EH (cell line): ENCODE data around the gene CCDC102A.

Experiments used
- DNase-seq: peaks from one replicate; pipeline ENCODE4 v3.0.0-alpha.2; 2015; ENCODE audit warnings: low read depth

The CCDC102A gene

GRCh38 chr16:57519796-57520360 is 16.5 kb downstream of the CCDC102A start:
- DNase-seq: peak; percentile 71

GRCh38 chr16:57518922-57519321 is 17.4 kb downstream of the CCDC102A start:
- no peak for DNase-seq

GRCh38 chr16:57518520-57518919 is 17.9 kb downstream of the CCDC102A start:
- no peak for DNase-seq

DNA sequence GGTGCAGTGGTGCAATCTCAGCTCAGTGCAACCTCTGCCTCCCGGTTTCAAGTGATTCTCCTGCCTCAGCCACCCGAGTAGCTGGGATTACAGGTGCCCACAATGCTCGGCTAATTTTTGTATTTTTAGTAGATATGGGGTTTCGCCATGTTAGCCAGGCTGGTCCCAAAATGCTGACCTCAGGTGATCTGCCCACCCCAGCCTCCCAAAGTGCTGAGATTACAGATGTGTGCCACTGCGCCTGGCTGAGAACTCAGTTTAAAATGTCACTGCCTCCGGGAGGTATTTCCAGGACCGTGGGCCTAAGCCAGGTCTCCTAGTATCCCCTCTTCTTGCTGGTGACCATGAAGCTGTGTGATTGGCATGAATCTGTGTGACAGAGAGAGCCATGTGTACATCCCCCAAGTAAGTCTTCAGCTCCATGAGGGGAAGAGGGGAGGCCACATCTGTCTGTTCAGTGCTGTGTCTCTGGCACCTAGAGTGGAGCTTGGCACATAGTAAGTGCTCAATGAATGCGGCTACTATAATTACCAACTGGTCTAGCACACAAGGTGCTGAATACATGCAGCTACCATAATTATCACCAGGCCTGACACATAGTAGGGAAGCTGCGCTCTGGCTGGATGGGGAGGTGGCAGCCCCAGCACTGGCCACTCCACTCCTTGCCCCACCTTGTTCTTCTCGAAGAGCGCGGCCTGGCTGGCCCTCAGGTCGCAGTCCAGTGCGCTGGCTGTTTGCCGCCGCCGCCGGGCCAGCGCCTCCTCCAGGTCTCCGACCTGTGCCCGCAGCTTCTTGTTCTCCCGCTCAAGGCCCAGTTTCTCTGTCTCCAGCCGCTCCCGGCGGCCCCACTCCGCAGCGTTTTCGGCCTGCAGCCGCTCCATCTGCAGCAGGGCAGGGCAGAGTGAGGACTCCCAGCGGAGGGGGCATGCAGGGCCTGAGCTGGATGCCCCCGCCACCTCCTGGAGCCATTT is 18.7 kb downstream of the CCDC102A start:
- no peak for DNase-seq

- DNase-seq: no peak
These were observed 19.6 kb downstream of the CCDC102A start for GRCh38 chr16:57516773-57517172.

DNA sequence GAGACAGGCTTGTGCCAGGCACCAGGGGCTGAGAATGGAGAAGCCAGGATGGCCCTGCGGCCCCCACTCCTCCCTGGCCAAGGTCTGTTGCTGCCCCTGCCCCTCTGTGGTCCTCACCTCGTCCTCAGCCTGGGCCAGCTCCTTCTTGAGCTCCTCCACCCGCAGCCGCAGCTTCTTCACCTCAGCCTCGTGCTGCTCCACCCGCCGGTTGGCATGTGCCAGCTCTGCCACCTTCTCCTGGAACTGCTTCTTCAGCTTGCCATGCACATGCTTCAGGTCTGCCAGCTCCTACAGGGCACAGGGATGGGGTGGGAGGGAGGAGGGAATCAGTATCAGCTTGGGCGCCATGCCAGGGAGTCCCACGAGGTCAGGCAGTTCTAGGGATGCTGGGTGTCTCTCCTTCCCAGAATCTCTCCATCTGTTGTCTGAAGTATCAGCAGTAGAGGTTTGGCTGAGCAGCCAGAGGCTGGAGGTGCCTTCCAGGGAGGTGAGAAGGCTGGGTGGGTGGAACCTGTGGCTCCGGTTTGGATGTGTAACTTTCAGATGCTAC is 20.1 kb downstream of the CCDC102A start:
- no peak for DNase-seq

DNA sequence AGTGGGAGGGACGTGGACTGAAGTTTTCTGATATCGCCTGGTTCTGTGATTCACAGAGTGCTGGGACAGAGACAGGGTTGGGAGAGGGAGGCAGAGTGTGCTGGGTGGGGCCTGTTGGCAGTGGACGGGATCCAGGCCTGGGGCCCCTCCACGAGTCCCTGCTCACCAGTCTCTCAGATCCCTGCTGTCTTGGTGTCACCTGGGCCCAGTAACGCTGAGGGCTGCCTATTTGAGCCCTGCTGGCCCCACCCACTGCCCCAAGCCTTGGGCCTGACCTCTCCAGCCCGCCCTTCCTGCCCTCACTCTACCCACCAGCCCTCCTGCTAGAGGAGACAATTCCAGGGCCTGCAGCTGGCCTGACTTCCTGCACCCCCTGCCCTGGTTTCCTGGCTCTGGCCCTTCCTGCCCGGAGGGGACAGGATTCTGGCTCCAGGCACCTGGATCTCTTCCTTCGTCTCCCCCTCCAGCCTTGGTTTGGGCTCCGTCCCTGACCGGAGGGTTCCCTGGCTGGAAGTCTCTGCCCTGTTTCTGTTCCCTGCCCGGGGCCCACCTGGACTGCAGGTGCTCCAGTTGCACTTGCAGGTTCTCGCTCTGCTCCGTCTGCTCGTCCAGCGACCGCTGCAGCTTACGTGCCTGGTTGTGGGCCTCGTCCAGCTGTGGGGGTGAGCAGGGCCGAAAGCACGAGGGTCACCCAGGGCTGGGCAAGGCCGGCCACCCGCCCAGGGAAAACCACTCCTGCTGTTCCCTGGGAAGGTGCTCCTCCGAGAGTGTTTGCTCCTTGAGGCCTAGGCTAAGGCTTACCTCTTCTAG is 21.4 kb downstream of the CCDC102A start:
- DNase-seq: no peak

DNA sequence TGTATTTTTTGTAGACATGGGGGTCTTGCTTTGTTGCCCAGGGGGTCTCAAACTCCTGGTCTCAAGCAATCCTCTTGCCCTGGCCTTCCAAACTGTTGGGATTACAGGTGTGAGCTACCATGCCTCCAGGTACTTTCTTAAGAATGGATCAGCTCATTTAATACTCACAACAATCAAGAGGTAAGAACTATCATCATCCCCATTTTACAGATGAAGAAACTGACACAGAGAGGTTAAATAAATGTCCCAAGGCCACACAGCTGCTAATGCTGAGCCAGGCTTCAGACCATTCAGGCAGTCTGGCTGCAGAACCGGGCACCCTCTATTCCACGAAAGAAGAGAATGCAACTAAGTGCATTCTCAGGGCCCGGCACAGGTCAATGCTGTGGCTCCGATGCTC is 22.0 kb downstream of the CCDC102A start:
- DNase-seq: no peak

- peak; percentile 65 for DNase-seq
These were observed 22.8 kb downstream of the CCDC102A start for GRCh38 chr16:57513371-57514102.

DNA sequence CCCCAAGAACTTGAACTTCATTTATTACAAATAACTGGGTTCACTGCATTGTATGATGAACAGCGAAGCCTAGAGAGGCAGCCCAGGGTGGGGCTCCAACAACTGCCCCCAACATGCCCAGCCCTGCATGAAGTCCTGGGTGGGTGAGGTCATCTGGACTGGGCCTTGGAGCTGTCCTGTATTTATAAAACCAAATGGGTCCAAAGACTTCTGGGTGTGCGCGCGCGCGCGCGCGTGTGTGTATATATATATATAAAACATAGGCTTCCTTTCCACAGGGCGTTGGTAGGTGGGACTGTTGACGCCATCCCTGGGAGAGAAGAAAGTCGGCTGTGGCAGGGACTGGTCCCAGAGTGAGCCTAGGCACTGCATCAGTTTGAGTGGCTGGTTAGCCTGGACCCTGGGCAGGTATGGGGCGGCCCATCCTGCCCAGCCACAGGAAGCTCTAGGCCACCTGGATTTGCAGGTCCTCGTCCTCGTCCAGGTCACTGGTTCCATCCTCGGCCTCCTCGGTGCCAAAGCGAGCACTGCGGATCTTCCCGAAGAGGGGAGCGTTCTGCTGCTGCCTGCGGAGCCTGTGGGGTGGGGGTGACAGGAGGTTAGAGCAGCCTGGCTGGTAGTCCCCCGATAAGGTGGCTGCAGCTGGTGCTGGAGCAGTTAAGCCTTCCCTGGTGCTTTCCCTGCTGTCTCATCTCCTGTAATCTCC is 23.9 kb downstream of the CCDC102A start:
- no peak for DNase-seq

DNA sequence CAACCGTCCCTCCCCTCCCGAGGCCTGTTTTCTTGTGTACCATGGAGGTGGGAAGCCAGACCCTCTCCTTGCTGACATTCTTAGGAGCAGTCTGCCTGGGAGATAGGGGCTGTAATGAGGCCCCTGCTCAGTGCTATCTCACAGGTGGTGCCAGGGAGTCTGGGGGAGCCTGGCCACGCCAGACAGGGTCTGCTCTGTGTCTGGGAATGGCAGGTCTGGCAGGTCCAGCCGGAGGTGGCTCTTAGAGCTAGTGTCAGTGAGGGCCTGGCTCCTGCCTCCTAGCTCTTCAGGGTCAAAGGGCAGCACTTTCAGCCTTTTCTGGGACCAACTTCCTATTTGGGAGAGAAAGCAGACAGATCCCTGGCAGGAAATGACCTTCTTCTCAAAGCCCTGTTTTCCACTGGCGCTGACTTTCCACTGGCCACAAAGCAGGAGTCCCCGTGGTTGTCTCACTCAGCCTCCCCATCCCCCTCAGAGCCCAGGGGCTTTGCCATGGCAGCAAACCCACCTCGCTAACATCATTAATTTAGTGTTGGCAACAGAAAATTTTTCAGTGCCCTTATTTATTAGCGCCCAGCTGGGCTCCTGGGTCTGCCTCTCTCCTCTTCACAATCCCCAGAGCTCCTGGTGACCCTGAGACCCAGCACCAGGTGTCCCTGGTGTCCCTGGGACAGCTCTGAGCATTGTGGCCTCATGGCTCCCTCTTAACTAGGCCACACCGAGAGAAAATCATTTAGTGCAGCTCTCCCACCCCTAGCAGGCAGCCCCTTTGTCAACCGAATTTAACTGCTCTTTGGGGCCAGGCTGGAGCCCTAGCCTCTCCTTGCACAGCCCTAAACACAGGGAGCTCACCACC is 26.1 kb downstream of the CCDC102A start:
- no peak for DNase-seq

DNA sequence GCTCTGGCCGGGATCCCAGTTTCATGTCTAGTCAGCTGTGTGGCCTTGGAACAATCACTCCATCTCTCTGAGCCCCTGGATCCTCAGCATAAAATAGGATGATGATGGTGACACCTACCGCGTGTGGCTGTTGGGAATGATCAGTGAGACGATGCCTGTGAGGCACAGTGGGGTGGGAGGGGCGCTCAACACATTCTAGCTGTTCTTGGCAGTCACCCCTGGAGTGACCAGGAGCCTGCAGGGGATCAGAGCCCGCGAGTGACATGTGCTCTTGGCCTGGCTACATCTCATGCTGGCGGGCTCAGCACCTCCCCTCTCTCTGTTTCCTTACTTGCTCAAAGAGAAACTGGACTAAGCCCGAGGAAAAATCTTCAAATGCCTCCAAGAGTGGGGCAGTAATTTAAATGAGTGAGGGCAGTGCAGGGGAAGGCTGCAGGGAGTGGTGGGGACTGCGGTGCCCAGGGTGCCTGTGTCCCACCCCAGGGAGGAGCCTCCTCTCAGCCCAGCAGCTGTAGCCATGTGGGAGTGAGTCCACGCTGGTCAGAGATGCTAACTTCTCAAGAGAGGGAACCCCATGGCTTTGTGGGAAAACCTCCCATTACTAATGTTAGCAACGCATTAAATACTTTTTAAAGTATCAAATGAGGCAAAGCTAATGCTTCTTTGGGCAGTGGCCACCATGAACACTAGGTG is 27.0 kb downstream of the CCDC102A start:
- peak; percentile 24 for DNase-seq

DNA sequence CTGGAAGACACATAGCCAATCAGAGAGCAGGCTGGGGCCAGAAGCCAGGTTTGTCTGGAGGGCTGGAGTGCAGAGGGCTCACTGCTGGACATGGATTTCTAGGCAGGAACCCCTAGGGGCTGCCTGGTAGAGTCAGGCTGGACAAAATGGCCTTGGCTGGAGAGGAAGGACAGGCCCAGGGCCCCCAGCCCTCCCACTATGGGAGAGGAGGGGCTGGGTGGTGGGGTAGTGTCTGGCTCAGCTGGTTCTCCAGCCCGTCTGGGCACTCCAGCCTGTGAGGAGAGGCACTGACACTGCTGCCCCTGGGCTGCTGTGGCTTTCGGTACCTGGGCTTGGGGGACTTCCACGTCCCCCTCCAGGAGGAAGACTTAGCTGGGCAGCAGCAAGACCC is 28.3 kb downstream of the CCDC102A start:
- no peak for DNase-seq

- DNase-seq: no peak
These were observed 29.0 kb downstream of the CCDC102A start for GRCh38 chr16:57507136-57508034.

DNA sequence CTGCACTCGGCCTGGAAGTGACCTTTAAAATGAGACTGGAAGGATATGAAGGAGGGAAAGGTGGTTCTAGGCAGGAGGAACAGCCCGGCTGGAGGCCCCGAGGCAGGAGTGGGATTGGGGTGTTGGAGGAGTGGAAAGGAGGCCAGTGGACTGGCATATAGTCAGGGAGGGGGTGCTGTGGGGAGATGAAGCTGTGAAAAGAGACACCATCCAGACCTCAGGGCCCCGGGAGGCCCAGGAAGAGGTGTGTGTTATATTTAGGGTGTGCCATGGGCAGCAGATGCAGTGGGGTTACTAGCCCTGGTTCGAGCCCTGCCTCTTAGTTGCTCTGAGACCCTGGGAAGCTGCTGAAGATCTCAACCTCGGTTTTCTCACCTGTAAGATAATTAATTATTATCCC is 31.2 kb downstream of the CCDC102A start:
- no peak for DNase-seq

DNA sequence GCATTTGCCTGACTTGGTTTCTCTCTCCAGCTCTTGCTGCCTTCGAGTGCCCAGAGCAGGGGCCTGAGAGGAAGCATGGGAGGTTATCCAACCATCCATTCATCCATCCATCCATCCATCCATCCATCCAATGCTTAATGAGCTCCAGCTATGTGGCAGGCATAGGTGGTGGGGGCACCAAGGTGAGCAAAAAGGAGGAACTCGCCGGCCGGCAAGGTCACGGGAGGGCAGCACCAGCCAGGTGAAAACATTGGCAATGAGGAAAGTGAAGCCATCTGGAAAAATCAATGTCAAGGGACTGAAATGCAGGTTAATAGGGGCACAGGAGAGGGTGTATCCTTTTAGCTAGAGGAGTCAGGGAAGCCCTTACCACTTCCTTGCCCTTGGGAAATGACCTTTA is 31.9 kb downstream of the CCDC102A start:
- DNase-seq: no peak

DNA sequence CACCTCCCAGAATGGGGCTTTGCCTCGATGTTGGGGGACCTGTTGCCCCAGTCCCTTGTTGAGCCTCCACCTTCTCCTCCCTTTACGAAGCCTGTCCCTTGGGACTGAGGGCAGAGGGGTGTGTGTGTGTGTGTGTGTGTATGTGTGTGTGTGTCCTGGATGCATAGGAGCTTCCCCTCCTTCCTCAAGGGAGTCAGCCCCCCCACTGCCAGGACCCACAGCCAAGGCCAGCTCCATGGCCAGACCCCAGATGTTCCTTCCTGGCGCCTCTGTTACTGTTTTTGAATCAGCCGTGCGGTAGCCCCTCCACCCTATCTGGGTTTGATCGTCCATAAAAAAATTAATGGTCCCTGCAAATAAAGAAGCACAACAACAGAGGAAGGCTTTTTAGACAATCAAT is 32.4 kb downstream of the CCDC102A start:
- no peak for DNase-seq

DNA sequence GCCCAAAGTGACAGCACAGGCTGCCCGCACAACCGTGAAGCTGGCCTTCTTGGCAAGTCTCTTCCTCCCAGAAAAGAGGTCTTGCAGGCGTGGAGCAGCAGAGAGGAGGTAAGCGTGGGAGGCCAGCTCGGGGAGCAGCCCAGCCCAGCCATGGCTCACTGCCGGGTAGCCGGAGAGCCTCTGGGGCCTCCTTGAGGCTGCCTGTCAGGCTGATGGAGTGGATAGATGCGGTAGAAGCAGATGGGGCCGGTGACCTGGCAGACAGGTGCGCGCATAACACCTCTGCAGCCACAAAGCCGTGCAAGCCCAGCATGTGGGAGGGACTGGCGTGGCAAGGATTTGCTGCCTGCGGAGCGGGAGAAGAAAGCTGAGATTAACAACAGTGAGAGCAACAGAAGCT is 33.0 kb downstream of the CCDC102A start:
- no peak for DNase-seq
